Effector memory CD8-positive, alpha-beta T cell (primary cell): Measurements from ENCODE around the gene RELCH.

Experiments used
- ATAC-seq: fragments of 150-1000 bp; cut with Tn5 transposase; replicated peaks from 2 replicates; pipeline ENCODE4 v1.10.0; 2021; ENCODE audit warnings: mild to moderate bottlenecking, moderate library complexity
- DNase-seq, 3 experiments: peaks; one replicate each; pipeline ENCODE4 v3.0.0; 2021
- H3K27ac Mint-ChIP-seq, 2 donors: one replicate each; pipeline ENCODE4 v1.8.0; 2022; ENCODE audit warnings: mild to moderate bottlenecking in 2 of 2, mixed read lengths in 2 of 2, moderate library complexity in 2 of 2
- H3K27me3 Mint-ChIP-seq, 2 donors: one replicate each; pipeline ENCODE4 v1.8.0; 2022; ENCODE audit warnings: mixed read lengths in 2 of 2
- H3K36me3 Mint-ChIP-seq: one replicate; pipeline ENCODE4 v1.8.0; 2022; ENCODE audit warnings: mild to moderate bottlenecking, moderate library complexity, mixed read lengths; ENCODE audit not compliant: insufficient read depth
- H3K4me1 Mint-ChIP-seq, 2 donors: one replicate each; pipeline ENCODE4 v1.8.0; 2022; ENCODE audit warnings: low read depth in 2 of 2, mixed read lengths in 2 of 2
- H3K4me3 Mint-ChIP-seq, 2 donors: one replicate each; pipeline ENCODE4 v1.8.0; 2022; ENCODE audit warnings: mild to moderate bottlenecking in 2 of 2, mixed read lengths in 2 of 2, moderate library complexity in 2 of 2
- H3K9me3 Mint-ChIP-seq, 2 donors: one replicate each; pipeline ENCODE4 v1.8.0; 2022; ENCODE audit warnings: mixed read lengths in 2 of 2

Gene RELCH

GRCh38 chr18:62336618-62337017, 149.6 kb downstream of the RELCH start:
- H3K27me3 Mint-ChIP-seq: peaks cover 64 to 97% of the 10 kb centered on the region in 2 donors
- ATAC-seq (no peak), DNase-seq (no peak)
- H3K27ac Mint-ChIP-seq: no peak overlapping the region
- H3K36me3 Mint-ChIP-seq: no peaks in the 10 kb centered on the region
- H3K9me3 Mint-ChIP-seq: no peaks in the 10 kb centered on the region
- H3K4me1 Mint-ChIP-seq: peaks cover 0 to 6% of the 10 kb centered on the region in 2 donors
- H3K4me3 Mint-ChIP-seq: no peak overlapping the region

- Mint-ChIP-seq H3K4me3 (no peak overlapping the region), H3K27ac (no peak overlapping the region), H3K27me3 (peaks cover 57 to 92% of the 10 kb centered on the region in 2 donors), H3K36me3 (no peaks in the 10 kb centered on the region), H3K9me3 (no peaks in the 10 kb centered on the region), H3K4me1 (peaks cover 0 to 5% of the 10 kb centered on the region in 2 donors)
- no peak for DNase-seq
- ATAC-seq: no peak
Observed at GRCh38 chr18:62337336-62337735, 150.3 kb downstream of the RELCH start.

GRCh38 chr18:62338446-62339105, 151.5 kb downstream of the RELCH start:
- Mint-ChIP-seq H3K36me3 (no peaks in the 10 kb centered on the region), H3K27me3 (peaks cover 45 to 79% of the 10 kb centered on the region in 2 donors), H3K9me3 (no peaks in the 10 kb centered on the region), H3K4me3 (no peak overlapping the region), H3K4me1 (peaks cover 0 to 5% of the 10 kb centered on the region in 2 donors), H3K27ac (no peak overlapping the region)
- DNase-seq (no peak), ATAC-seq (no peak)

GRCh38 chr18:62339106-62339988, 152.3 kb downstream of the RELCH start:
- H3K4me1 Mint-ChIP-seq: peaks cover 0 to 5% of the 10 kb centered on the region in 2 donors
- no peak overlapping the region for H3K27ac Mint-ChIP-seq
- ATAC-seq (no peak), DNase-seq (no peak)
- H3K4me3 Mint-ChIP-seq: no peak overlapping the region
- H3K36me3 Mint-ChIP-seq: no peaks in the 10 kb centered on the region
- peaks cover 42 to 71% of the 10 kb centered on the region in 2 donors for H3K27me3 Mint-ChIP-seq
- H3K9me3 Mint-ChIP-seq: no peaks in the 10 kb centered on the region

- Mint-ChIP-seq H3K4me3 (no peak overlapping the region), H3K27ac (no peak overlapping the region), H3K36me3 (no peaks in the 10 kb centered on the region), H3K9me3 (no peaks in the 10 kb centered on the region), H3K27me3 (peaks cover 38 to 56% of the 10 kb centered on the region in 2 donors), H3K4me1 (peaks cover 0 to 5% of the 10 kb centered on the region in 2 donors)
- DNase-seq: no peak
- ATAC-seq: no peak
Observed at GRCh38 chr18:62340996-62341395, 153.9 kb downstream of the RELCH start.

- no peak overlapping the region for H3K27ac Mint-ChIP-seq
- no peak overlapping the region for H3K4me3 Mint-ChIP-seq
- peaks cover 33 to 56% of the 10 kb centered on the region in 2 donors for H3K27me3 Mint-ChIP-seq
- H3K4me1 Mint-ChIP-seq: peaks cover 0 to 5% of the 10 kb centered on the region in 2 donors
- no peaks in the 10 kb centered on the region for H3K36me3 Mint-ChIP-seq
- H3K9me3 Mint-ChIP-seq: no peaks in the 10 kb centered on the region
- ATAC-seq (no peak), DNase-seq (no peak)
Observed at GRCh38 chr18:62341473-62341872, 154.4 kb downstream of the RELCH start.

GRCh38 chr18:62342884-62343283, 155.8 kb downstream of the RELCH start:
- Mint-ChIP-seq H3K27ac (no peak overlapping the region), H3K36me3 (no peaks in the 10 kb centered on the region), H3K27me3 (peaks cover 33 to 53% of the 10 kb centered on the region in 2 donors), H3K9me3 (no peaks in the 10 kb centered on the region), H3K4me1 (peaks cover 0 to 12% of the 10 kb centered on the region in 2 donors), H3K4me3 (no peak overlapping the region)
- ATAC-seq (no peak), DNase-seq (no peak)

GRCh38 chr18:62343316-62343715, 156.3 kb downstream of the RELCH start:
- Mint-ChIP-seq H3K27me3 (peaks cover 30 to 49% of the 10 kb centered on the region in 2 donors), H3K4me3 (no peak overlapping the region), H3K36me3 (no peaks in the 10 kb centered on the region), H3K9me3 (no peaks in the 10 kb centered on the region), H3K4me1 (peaks cover 0 to 12% of the 10 kb centered on the region in 2 donors), H3K27ac (no peak overlapping the region)
- ATAC-seq (no peak), DNase-seq (no peak)

- no peak overlapping the region for H3K4me3 Mint-ChIP-seq
- DNase-seq (no peak), ATAC-seq (no peak)
- peaks cover 0 to 7% of the 10 kb centered on the region in 2 donors for H3K4me1 Mint-ChIP-seq
- H3K27me3 Mint-ChIP-seq: peaks cover 20 to 40% of the 10 kb centered on the region in 2 donors
- no peaks in the 10 kb centered on the region for H3K9me3 Mint-ChIP-seq
- H3K36me3 Mint-ChIP-seq: no peaks in the 10 kb centered on the region
- no peak overlapping the region for H3K27ac Mint-ChIP-seq
Observed at GRCh38 chr18:62345909-62346308, 158.9 kb downstream of the RELCH start.

- Mint-ChIP-seq H3K4me3 (no peak overlapping the region), H3K27me3 (peaks cover 15 to 34% of the 10 kb centered on the region in 2 donors), H3K4me1 (peaks cover 0 to 7% of the 10 kb centered on the region in 2 donors), H3K36me3 (no peaks in the 10 kb centered on the region), H3K27ac (no peak overlapping the region), H3K9me3 (no peaks in the 10 kb centered on the region)
- no peak for DNase-seq
- no peak for ATAC-seq
Observed at GRCh38 chr18:62346333-62347088, 159.5 kb downstream of the RELCH start.

GRCh38 chr18:62347089-62347506, 160.0 kb downstream of the RELCH start:
- DNase-seq (no peak), ATAC-seq (no peak)
- H3K27me3 Mint-ChIP-seq: peaks cover 13 to 31% of the 10 kb centered on the region in 2 donors
- H3K4me3 Mint-ChIP-seq: no peak overlapping the region
- H3K27ac Mint-ChIP-seq: no peak overlapping the region
- H3K4me1 Mint-ChIP-seq: peaks cover 0 to 7% of the 10 kb centered on the region in 2 donors
- H3K9me3 Mint-ChIP-seq: no peaks in the 10 kb centered on the region
- no peaks in the 10 kb centered on the region for H3K36me3 Mint-ChIP-seq

- Mint-ChIP-seq H3K4me3 (no peak overlapping the region), H3K9me3 (no peaks in the 10 kb centered on the region), H3K27me3 (peaks cover 19 to 31% of the 10 kb centered on the region in 2 donors), H3K36me3 (no peaks in the 10 kb centered on the region), H3K4me1 (peaks cover 0 to 7% of the 10 kb centered on the region in 2 donors), H3K27ac (no peak overlapping the region)
- ATAC-seq (no peak), DNase-seq (no peak)
Observed at GRCh38 chr18:62348474-62348873, 161.4 kb downstream of the RELCH start.

- Mint-ChIP-seq H3K27ac (no peak overlapping the region), H3K27me3 (peaks cover 6 to 27% of the 10 kb centered on the region in 2 donors), H3K9me3 (no peaks in the 10 kb centered on the region), H3K4me1 (no peaks in the 10 kb centered on the region), H3K4me3 (no peak overlapping the region), H3K36me3 (no peaks in the 10 kb centered on the region)
- DNase-seq (no peak), ATAC-seq (no peak)
Observed at GRCh38 chr18:62353170-62353569, 166.1 kb downstream of the RELCH start.
